Neural progenitor cell (in vitro differentiated cells): ENCODE measurements around the gene RNF167. TPM values are rescaled to one million over a fixed set of nuclear protein-coding genes. Genes with fewer than 3 reads are reported as not detected.

Experiments
- DNase-seq: peaks from one replicate; pipeline ENCODE4 v3.0.0-alpha.2; 2016; ENCODE audit warnings: low spot score
- H2AFZ ChIP-seq: fragments of 200-600 bp; sonication (generic); replicated peaks from 2 replicates; pipeline ENCODE4 v1.6.1; 2016; ENCODE audit warnings: antibody characterized with exemption
- H3F3A ChIP-seq: fragments of 200-600 bp; sonication (generic); 2 replicates; pipeline ENCODE4 v1.6.1; 2016; ENCODE audit warnings: antibody characterized with exemption, low read depth
- H3K27ac ChIP-seq: fragments of 200-600 bp; sonication (generic); 2 replicates; pipeline ENCODE4 v1.5.1; 2016; ENCODE audit warnings: mild to moderate bottlenecking
- H3K27me3 ChIP-seq: fragments of 200-600 bp; sonication (generic); 2 replicates; pipeline ENCODE4 v1.6.1; 2016; ENCODE audit warnings: mild to moderate bottlenecking, moderate library complexity
- H3K36me3 ChIP-seq: fragments of 200-600 bp; sonication (generic); 2 replicates; pipeline ENCODE4 v1.5.1; 2016
- H3K4me1 ChIP-seq: fragments of 200-600 bp; sonication (generic); 2 replicates; pipeline ENCODE4 v1.6.1; 2016; ENCODE audit warnings: mixed run types
- H3K4me2 ChIP-seq: fragments of 200-600 bp; sonication (generic); 2 replicates; pipeline ENCODE4 v1.6.1; 2016
- H3K4me3 ChIP-seq: fragments of 200-600 bp; sonication (generic); 2 replicates; pipeline ENCODE4 v1.5.1; 2016
- H3K79me2 ChIP-seq: fragments of 200-600 bp; sonication (generic); 2 replicates; pipeline ENCODE4 v1.6.1; 2016; ENCODE audit warnings: low read depth
- H3K9ac ChIP-seq: fragments of 200-600 bp; sonication (generic); 2 replicates; pipeline ENCODE4 v1.6.1; 2016
- H3K9me3 ChIP-seq: fragments of 200-600 bp; sonication (generic); 2 replicates; pipeline ENCODE4 v1.5.1; 2016; ENCODE audit warnings: low read depth
- H4K20me1 ChIP-seq: fragments of 200-600 bp; sonication (generic); 2 replicates; pipeline ENCODE4 v1.6.1; 2016; ENCODE audit warnings: low read depth
- H3K27ac Mint-ChIP-seq: 3 replicates; pipeline ENCODE4 v1.8.0; 2021; ENCODE audit warnings: mixed read lengths
- H3K27me3 Mint-ChIP-seq: 2 replicates; pipeline ENCODE4 v1.8.0; 2022; ENCODE audit warnings: low read depth, mild to moderate bottlenecking, inconsistent platforms, moderate library complexity, mixed read lengths; ENCODE audit not compliant: insufficient read depth
- H3K36me3 Mint-ChIP-seq: 3 replicates; pipeline ENCODE4 v1.8.0; 2021; ENCODE audit warnings: mixed read lengths
- H3K4me1 Mint-ChIP-seq: 3 replicates; pipeline ENCODE4 v1.8.0; 2021; ENCODE audit warnings: mixed read lengths
- H3K4me3 Mint-ChIP-seq: 3 replicates; pipeline ENCODE4 v1.8.0; 2021; ENCODE audit warnings: mild to moderate bottlenecking, moderate library complexity, mixed read lengths
- H3K9me3 Mint-ChIP-seq: 3 replicates; pipeline ENCODE4 v1.8.0; 2020; ENCODE audit warnings: mixed read lengths
- CTCF ChIP-seq: fragments of 200-600 bp; sonication (generic); IDR thresholded peaks from 2 replicates; pipeline ENCODE4 v1.5.1; 2017; ENCODE audit warnings: antibody characterized with exemption, mild to moderate bottlenecking
- EZH2 ChIP-seq: fragments of 200-600 bp; sonication (generic); IDR thresholded peaks from 2 replicates; pipeline ENCODE4 v1.6.1; 2017; ENCODE audit warnings: antibody characterized with exemption, mild to moderate bottlenecking, moderate library complexity
- EZH2phosphoT487 ChIP-seq: fragments of 200-600 bp; sonication (generic); IDR thresholded peaks from 2 replicates; pipeline ENCODE4 v1.6.1; 2017; ENCODE audit warnings: antibody characterized with exemption
- total RNA-seq: library from RNA; depleted of rRNA; stranded (reverse); fragments of >200 nt; gene quantifications from 2 replicates; pipeline ENCODE4 v1.2.3, GENCODE V29; 2015; ENCODE audit warnings: low replicate concordance

The RNF167 gene
- total RNA-seq, 1 donor from 2014 or later, result 43.9 TPM

GRCh38 chr17:4978726-4979125 is 38.7 kb downstream of the RNF167 start:
- no peak overlapping the region for H3K4me3 ChIP-seq
- no peak overlapping the region for H3K9ac ChIP-seq
- peaks cover 5% of the 10 kb centered on the region for H3F3A ChIP-seq
- Mint-ChIP-seq H3K27me3 (peaks cover 10% of the 10 kb centered on the region), H3K4me1 (peaks cover 8% of the 10 kb centered on the region), H3K9me3 (no peaks in the 10 kb centered on the region), H3K4me3 (peak overlapping the region; percentile 30), H3K27ac (no peak overlapping the region), H3K36me3 (peaks cover 4% of the 10 kb centered on the region)
- no peak for DNase-seq
- H4K20me1 ChIP-seq, result no peaks in the 10 kb centered on the region
- H3K79me2 ChIP-seq, result no peaks in the 10 kb centered on the region
- H3K27me3 ChIP-seq, result peaks cover 48% of the 10 kb centered on the region
- H3K4me2 ChIP-seq, result no peak overlapping the region
- H3K9me3 ChIP-seq, result no peaks in the 10 kb centered on the region
- H3K4me1 ChIP-seq, result peaks cover 4% of the 10 kb centered on the region
- TF ChIP-seq CTCF (no peak), EZH2 (no peak), EZH2phosphoT487 (no peak)
- H2AFZ ChIP-seq, result no peak overlapping the region
- no peaks in the 10 kb centered on the region for H3K36me3 ChIP-seq
- no peak overlapping the region for H3K27ac ChIP-seq

- no peaks in the 10 kb centered on the region for H3K9me3 ChIP-seq
- H3K4me3 ChIP-seq, result no peak overlapping the region
- H2AFZ ChIP-seq, result peak overlapping the region; percentile 71
- Mint-ChIP-seq H3K4me1 (peaks cover 8% of the 10 kb centered on the region), H3K27me3 (peaks cover 13% of the 10 kb centered on the region), H3K27ac (peak overlapping the region; percentile 58), H3K36me3 (peaks cover 4% of the 10 kb centered on the region), H3K4me3 (no peak overlapping the region), H3K9me3 (no peaks in the 10 kb centered on the region)
- no peak overlapping the region for H3K27ac ChIP-seq
- TF ChIP-seq CTCF (peak; percentile 76), EZH2phosphoT487 (no peak)
- no peaks in the 10 kb centered on the region for H3F3A ChIP-seq
- peak; percentile 85 for DNase-seq
- H4K20me1 ChIP-seq, result no peaks in the 10 kb centered on the region
- H3K36me3 ChIP-seq, result no peaks in the 10 kb centered on the region
- no peaks in the 10 kb centered on the region for H3K79me2 ChIP-seq
- no peak overlapping the region for H3K9ac ChIP-seq
- H3K4me1 ChIP-seq, result peaks cover 4% of the 10 kb centered on the region
- H3K4me2 ChIP-seq, result no peak overlapping the region
- peaks cover 34% of the 10 kb centered on the region for H3K27me3 ChIP-seq
Measured at GRCh38 chr17:4980644-4981216, 40.7 kb downstream of the RNF167 start.

DNA sequence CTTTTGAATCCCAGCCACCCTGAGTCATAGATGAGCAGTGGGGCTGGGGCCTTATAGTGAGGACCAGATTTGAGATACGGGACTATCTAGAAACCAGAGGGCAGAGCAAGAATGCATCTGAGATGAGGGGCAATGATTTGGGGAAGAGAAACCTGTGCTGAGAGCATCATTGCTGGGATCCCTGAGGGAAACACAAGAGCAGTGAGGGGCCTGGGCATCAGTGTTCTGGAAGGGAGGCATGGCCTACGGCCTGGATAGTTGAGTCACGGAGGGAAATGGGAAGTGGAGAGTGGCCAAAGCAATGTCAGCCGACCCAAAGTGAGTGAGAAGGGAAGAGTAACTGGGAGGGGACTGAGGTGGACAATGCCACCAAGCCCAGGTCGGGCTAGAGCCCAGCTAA is 42.2 kb downstream of the RNF167 start:
- no peaks in the 10 kb centered on the region for H4K20me1 ChIP-seq
- H3K79me2 ChIP-seq, result no peaks in the 10 kb centered on the region
- no peak for TF ChIP-seq EZH2phosphoT487
- TF ChIP-seq EZH2, result no peak
- no peak for TF ChIP-seq CTCF
- no peaks in the 10 kb centered on the region for H3K9me3 ChIP-seq
- Mint-ChIP-seq H3K4me1 (peaks cover 17% of the 10 kb centered on the region), H3K36me3 (peaks cover 4% of the 10 kb centered on the region), H3K27me3 (peaks cover 15% of the 10 kb centered on the region), H3K9me3 (no peaks in the 10 kb centered on the region), H3K4me3 (no peak overlapping the region), H3K27ac (no peak overlapping the region)
- peaks cover 4% of the 10 kb centered on the region for H3K4me1 ChIP-seq
- H3F3A ChIP-seq, result peaks cover 12% of the 10 kb centered on the region
- no peak overlapping the region for H3K4me2 ChIP-seq
- H2AFZ ChIP-seq, result no peak overlapping the region
- no peak overlapping the region for H3K4me3 ChIP-seq
- peaks cover 34% of the 10 kb centered on the region for H3K27me3 ChIP-seq
- no peaks in the 10 kb centered on the region for H3K36me3 ChIP-seq
- no peak for DNase-seq
- H3K27ac ChIP-seq, result no peak overlapping the region
- no peak overlapping the region for H3K9ac ChIP-seq
